ENCODE measurements around the gene CHMP2A. TPM values are rescaled to one million over a fixed set of nuclear protein-coding genes. Genes with fewer than 3 reads are reported as not detected.

CHMP2A gene
- total and polyA plus RNA-seq, 2 of the 8 experiments (the other 6 are each of a cell fraction or from before 2014, with no cell fraction given) = 70.0 to 132 TPM

DNA sequence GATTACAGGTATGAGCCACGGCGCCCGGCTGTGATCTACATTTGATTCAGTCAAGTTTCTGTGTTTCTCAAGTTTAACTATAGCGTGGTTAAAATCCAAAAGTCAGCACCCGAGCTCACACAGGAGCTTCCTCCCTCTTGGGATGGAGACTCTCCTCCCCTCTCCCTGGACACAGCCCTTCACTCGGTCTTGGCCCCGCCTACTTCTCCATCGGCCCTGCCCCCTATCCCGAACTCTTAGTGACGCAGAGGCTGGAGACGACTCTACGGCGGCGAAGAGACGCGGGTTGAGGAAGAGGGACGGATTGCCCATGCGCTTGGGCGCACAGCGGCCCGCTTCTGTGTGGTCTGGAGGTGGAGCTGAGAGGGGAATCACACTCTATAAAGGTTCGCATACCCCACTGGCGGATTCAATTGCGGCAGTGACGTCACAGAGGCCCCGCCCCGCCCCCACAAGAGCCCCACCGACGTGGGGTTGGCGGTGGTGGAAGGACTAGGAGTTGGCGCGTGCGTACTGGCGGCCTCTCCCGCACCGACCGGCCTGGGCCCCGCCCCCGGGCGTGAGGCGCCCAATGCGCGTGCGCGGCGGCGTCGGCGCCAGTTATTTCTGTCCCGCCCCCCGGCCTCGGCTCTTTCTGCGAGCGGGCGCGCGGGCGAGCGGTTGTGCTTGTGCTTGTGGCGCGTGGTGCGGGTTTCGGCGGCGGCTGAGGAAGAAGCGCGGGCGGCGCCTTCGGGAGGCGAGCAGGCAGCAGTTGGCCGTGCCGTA, 10.9 kb downstream of the CHMP2A start, which contains the start of gene TRIM28 (continued):
- TF ChIP-seq ASH2L (IDR thresholded peaks at IDR 0.05; ENCODE audit: low read length) (peak; percentile 65), EP300 (IDR thresholded peaks at IDR 0.05; ENCODE audit: borderline replicate concordance in 1 of 2, low read depth in 2 of 2, low read length in 2 of 2) (0 out of 3 replicates have a peak, but pooled peaks of 1 of the 2 experiments have one; percentile 1), PHF8 (conservative IDR thresholded peaks at IDR 0.05; ENCODE audit: low read depth, low read length) (peak; percentile 98), TAF1 (IDR thresholded peaks at IDR 0.05; ENCODE audit: low read depth, low read length) (peak; percentile 97), CREB1 (IDR thresholded peaks at IDR 0.05) (peak; percentile 92), RAD21 (IDR thresholded peaks at IDR 0.05 in 1 of 2, conservative IDR thresholded peaks at IDR 0.05 in 1 of 2; ENCODE audit: low read depth in 2 of 2, low read length in 2 of 2) (no peak), BACH1 (IDR thresholded peaks at IDR 0.05; ENCODE audit: low read length) (peak; percentile 59), HDAC2 (IDR thresholded peaks at IDR 0.05; ENCODE audit: borderline replicate concordance in 1 of 2, low read depth in 2 of 2, low read length in 2 of 2) (0 out of 4 replicates have a peak, but pooled peaks of 1 of the 2 experiments have one; percentile 30), POLR2AphosphoS5 (IDR thresholded peaks at IDR 0.05; ENCODE audit: low read depth, low read length) (peak; percentile 96), KDM4A (IDR thresholded peaks at IDR 0.05; ENCODE audit: low read depth, low read length, severe bottlenecking) (peak; percentile 11), JUN (IDR thresholded peaks at IDR 0.05; ENCODE audit: low read depth, low read length) (no peak), SP1 (IDR thresholded peaks at IDR 0.05; ENCODE audit: low read depth, low read length) (peak; percentile 3; the same call in 1 of the 2 replicates)
- TF ChIP-seq, protein P1, sequence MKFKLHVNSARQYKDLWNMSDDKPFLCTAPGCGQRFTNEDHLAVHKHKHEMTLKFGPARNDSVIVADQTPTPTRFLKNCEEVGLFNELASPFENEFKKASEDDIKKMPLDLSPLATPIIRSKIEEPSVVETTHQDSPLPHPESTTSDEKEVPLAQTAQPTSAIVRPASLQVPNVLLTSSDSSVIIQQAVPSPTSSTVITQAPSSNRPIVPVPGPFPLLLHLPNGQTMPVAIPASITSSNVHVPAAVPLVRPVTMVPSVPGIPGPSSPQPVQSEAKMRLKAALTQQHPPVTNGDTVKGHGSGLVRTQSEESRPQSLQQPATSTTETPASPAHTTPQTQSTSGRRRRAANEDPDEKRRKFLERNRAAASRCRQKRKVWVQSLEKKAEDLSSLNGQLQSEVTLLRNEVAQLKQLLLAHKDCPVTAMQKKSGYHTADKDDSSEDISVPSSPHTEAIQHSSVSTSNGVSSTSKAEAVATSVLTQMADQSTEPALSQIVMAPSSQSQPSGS (IDR thresholded peaks at IDR 0.05; ENCODE audit: low read length) = peak; percentile 57; the same call in 1 of the 2 replicates
- TF ChIP-seq, protein P2, sequence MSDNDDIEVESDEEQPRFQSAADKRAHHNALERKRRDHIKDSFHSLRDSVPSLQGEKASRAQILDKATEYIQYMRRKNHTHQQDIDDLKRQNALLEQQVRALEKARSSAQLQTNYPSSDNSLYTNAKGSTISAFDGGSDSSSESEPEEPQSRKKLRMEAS (IDR thresholded peaks at IDR 0.05) = peak; percentile 59
- TF ChIP-seq, protein P3, sequence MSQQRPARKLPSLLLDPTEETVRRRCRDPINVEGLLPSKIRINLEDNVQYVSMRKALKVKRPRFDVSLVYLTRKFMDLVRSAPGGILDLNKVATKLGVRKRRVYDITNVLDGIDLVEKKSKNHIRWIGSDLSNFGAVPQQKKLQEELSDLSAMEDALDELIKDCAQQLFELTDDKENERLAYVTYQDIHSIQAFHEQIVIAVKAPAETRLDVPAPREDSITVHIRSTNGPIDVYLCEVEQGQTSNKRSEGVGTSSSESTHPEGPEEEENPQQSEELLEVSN (IDR thresholded peaks at IDR 0.05) = peak; percentile 30; the same call in 1 of the 2 replicates

All from H1 (cell line).